Heart left ventricle (tissue), 16 donors: ENCODE measurements around the gene TLE5. TPM values are rescaled to one million over a fixed set of nuclear protein-coding genes. Genes with fewer than 3 reads are reported as not detected.
A peak's percentile ranks its signal among the peaks of the same experiment; 100 is the strongest.

ENCODE experiments used
- ATAC-seq, 4 donors: fragments of 200-7000 bp; cut with Tn5 transposase; one replicate each; pipeline ENCODE4 v1.9.1; 2020 to 2022; ENCODE audit warnings: moderate library complexity in 4 of 4, mild to moderate bottlenecking in 3 of 4, moderate number of reproducible peaks in 1 of 4
- DNase-seq, 5 donors: peaks; one replicate each; pipeline ENCODE4 v3.0.0-alpha.2; 2020
- H3K27ac ChIP-seq, 12 donors: fragments of 200-600 bp; sonication (generic) in 4 of 12; one replicate each; pipeline versions ENCODE4 v1.5.0 to v1.8.0; 2016 to 2022; ENCODE audit warnings: mild to moderate bottlenecking in 2 of 12
- H3K27me3 ChIP-seq, 9 donors: fragments of 200-600 bp; sonication (generic) in 2 of 9; one replicate each; pipeline versions ENCODE4 v1.5.1 to v1.8.0; 2016 to 2022; ENCODE audit warnings: mild to moderate bottlenecking in 3 of 9
- H3K36me3 ChIP-seq, 9 donors: fragments of 200-600 bp; sonication (generic) in 2 of 9; one replicate each; pipeline versions ENCODE4 v1.5.0 to v1.8.0; 2018 to 2022; ENCODE audit warnings: mild to moderate bottlenecking in 2 of 9
- H3K4me1 ChIP-seq, 12 donors: fragments of 200-600 bp; sonication (generic) in 4 of 12; one replicate each; pipeline versions ENCODE4 v1.5.0 to v1.8.0; 2016 to 2022; ENCODE audit warnings: mild to moderate bottlenecking in 3 of 12
- H3K4me3 ChIP-seq, 12 donors: fragments of 200-600 bp; sonication (generic) in 4 of 12; one replicate each; pipeline versions ENCODE4 v1.5.0 to v1.8.0; 2017 to 2022; ENCODE audit warnings: mild to moderate bottlenecking in 9 of 12, moderate library complexity in 4 of 12
- H3K9me3 ChIP-seq, 12 donors: fragments of 200-600 bp; sonication (generic) in 4 of 12; one replicate each; pipeline versions ENCODE4 v1.5.0 to v1.8.0; 2016 to 2022; ENCODE audit warnings: mild to moderate bottlenecking in 1 of 12
- CTCF ChIP-seq, 12 donors: fragments of 200-600 bp; sonication (generic) in 4 of 12; IDR thresholded peaks; one replicate each; pipeline versions ENCODE4 v1.5.0 to v1.8.0; 2018 to 2022; ENCODE audit warnings: antibody characterized with exemption in 12 of 12, mild to moderate bottlenecking in 5 of 12
- POLR2A ChIP-seq, 2 donors: fragments of 450-650 bp; IDR thresholded peaks; one replicate each; pipeline ENCODE4 v1.6.1; 2017; ENCODE audit warnings: antibody characterized with exemption in 2 of 2, mild to moderate bottlenecking in 2 of 2, moderate library complexity in 2 of 2
- WGBS, 4 donors: extraction: QIAGEN DNeasy Blood & Tissue Kit in 2 of 4; methylation state at CpG; one replicate each; pipeline versions ENCODE4 v1.1.5 to v1.1.7; 2013 to 2018; 5-methylcytosine and 5-hydroxymethylcytosine counted together
- intact Hi-C, 10 donors: fragments of 100-400 bp; cut with DNase I; formaldehyde crosslinking; loops; one replicate each; pipeline versions ENCODE4 v1.11.1 to v1.14.2; 2022
- polyA plus RNA-seq, 2 donors: library from polyadenylated mRNA; stranded (reverse); fragments of 200-250 nt; gene quantifications; one replicate each; pipeline ENCODE4 v1.2.3, GENCODE V29; 2013
- total RNA-seq, 9 donors: library from RNA; depleted of rRNA in 2 of 9; stranded (reverse); fragments of >200 nt in 2 of 9; fragmentation: NEBNext Ultra II Directional in 3 of 9; extraction: Animal tissue kit (Norgen Biotek cat#: 25700) in 3 of 9; gene quantifications; one replicate each; pipeline versions ENCODE4 v1.1.0 to v1.2.4, GENCODE V29; 2016 to 2023
- donor health status: ischemic (EF 13 %, LVEDD 7.1; RV severe dilation, severe dysfunction).
- donor health status: healthy with polysubstance abuse.
- donor health status: DM: no; HTN: yes; CAD: no.
- donor health status: DM: no; HTN: no; CAD: no.
- donor health status: ischemic (EF 25% LVEDD 6.9; RV normal size, moderate dysfunction).
- donor health status: ischemic (EF 25% LVEDD 5.7; RV mildly dilated, moderate dysfunction).
- donor health status: healthy.
- donor health status: DM: yes; HTN: yes; CAD: no.
- donor health status: ischemic (EF 35%, LVEDD 5.7; RV mildly dilated, moderate dysfunction).
- donor health status: nonischemic (EF 11% LVEDD 7.7; RV severe dilation, severe dysfunction).
- donor health status: DM: yes; HTN: yes; CAD: no.
- donor health status: PGD.
- donor health status: ischemic (EF 29% LVEDD 5.4; RV normal size, mild dysfunction).
- donor health status: nonischemic (EF 23%, LVEDD 6.1; RV moderate dilation, normal function).

The TLE5 gene
- total and polyA plus RNA-seq, 11 donors: 593 to 1,459 (median 711) TPM

GRCh38 chr19:3036119-3036976 is 25.9 kb downstream of the TLE5 start:
- no peaks in the 10 kb centered on the region for H3K27me3 ChIP-seq
- peak; percentile 95 to 96 (median 96) for DNase-seq
- intact Hi-C loops: loop anchor here in 3 of 10 donors (2.0 to 10.0 kb wide), 4 partner anchors 24 to 60 kb away; partner anchors contain the start of gene TLE6 (in 2 of the 3)
- no peaks in the 10 kb centered on the region for H3K36me3 ChIP-seq
- peak; percentile 83 to 92 (median 90) for ATAC-seq
- peak overlapping the region; percentile 90 to 98 (median 95) for H3K27ac ChIP-seq
- peak overlapping the region; percentile 31 to 72 (median 59) for H3K4me3 ChIP-seq
- TF ChIP-seq POLR2A (IDR thresholded peaks at IDR 0.05): peak in 1 of 2 donors; percentile 50
- peak in 5 of 12 donors; percentile 15 to 32 (median 22) for TF ChIP-seq CTCF (IDR thresholded peaks at IDR 0.05)
- no peaks in the 10 kb centered on the region for H3K9me3 ChIP-seq
- H3K4me1 ChIP-seq: peaks cover 0 to 26% (median 19%) of the 10 kb centered on the region in 12 donors
- 1 to 3% (median 2%) methylated on average over 22 to 44 of the region's 44 CpGs for WGBS, 4 donors

GRCh38 chr19:3035542-3036118 is 26.7 kb downstream of the TLE5 start:
- peak; percentile 98 to 100 (median 99) for DNase-seq
- H3K36me3 ChIP-seq: no peaks in the 10 kb centered on the region
- intact Hi-C loops: loop anchor here in 4 of 10 donors (2.0 to 10.0 kb wide), 6 partner anchors 25 to 59 kb away; partner anchors contain the start of genes TLE6 (in 2 of the 4) and TLE5 (in 1 of the 4)
- H3K4me1 ChIP-seq: peaks cover 0 to 26% (median 19%) of the 10 kb centered on the region in 12 donors
- peak overlapping the region; percentile 90 to 98 (median 95) for H3K27ac ChIP-seq
- H3K9me3 ChIP-seq: no peaks in the 10 kb centered on the region
- no peaks in the 10 kb centered on the region for H3K27me3 ChIP-seq
- peak overlapping the region; percentile 31 to 72 (median 59) for H3K4me3 ChIP-seq
- peak; percentile 95 to 99 (median 96) for ATAC-seq
- WGBS, 4 donors: 0 to 1% (median 0%) methylated on average over 23 to 29 of the region's 29 CpGs
- TF ChIP-seq POLR2A (IDR thresholded peaks at IDR 0.05) (peak; percentile 41 to 80), CTCF (IDR thresholded peaks at IDR 0.05) (peak in 3 of 12 donors; percentile 2 to 18 (median 15))

GRCh38 chr19:3034656-3035541 is 27.4 kb downstream of the TLE5 start:
- peaks cover 0 to 6% (median 0%) of the 10 kb centered on the region in 9 donors for H3K27me3 ChIP-seq
- intact Hi-C loops: loop anchor here in 5 of 10 donors (2.0 to 10.0 kb wide), 5 partner anchors 28 to 58 kb away; partner anchors contain the start of genes TLE5 (in 1 of the 5) and TLE6 (in 1 of the 5)
- ATAC-seq (no peak), DNase-seq (peak in 1 of 5 donors; percentile 45)
- 7 to 13% (median 9%) methylated on average over 21 to 28 of the region's 28 CpGs for WGBS, 4 donors
- no peak for TF ChIP-seq POLR2A (IDR thresholded peaks at IDR 0.05)
- TF ChIP-seq CTCF (IDR thresholded peaks at IDR 0.05): no peak
- H3K27ac ChIP-seq: peak overlapping the region in 10 of 12 donors; percentile 71 to 98 (median 95)
- H3K9me3 ChIP-seq: no peaks in the 10 kb centered on the region
- no peaks in the 10 kb centered on the region for H3K36me3 ChIP-seq
- H3K4me3 ChIP-seq: peak overlapping the region; percentile 30 to 72 (median 59)
- peaks cover 0 to 26% (median 19%) of the 10 kb centered on the region in 12 donors for H3K4me1 ChIP-seq
